ENCODE results near the gene ABLIM2.

Gene ABLIM2

GRCh38 chr4:8099981-8100464 is 58.6 kb downstream of the ABLIM2 start:
- DNase-seq, result no peak

GRCh38 chr4:8098506-8098905 is 60.1 kb downstream of the ABLIM2 start:
- no peak for DNase-seq

- no peak for DNase-seq
These were observed 60.8 kb downstream of the ABLIM2 start for GRCh38 chr4:8097721-8098345.

GRCh38 chr4:8097141-8097541 is 61.5 kb downstream of the ABLIM2 start:
- DNase-seq, result no peak

GRCh38 chr4:8096690-8097061 is 61.9 kb downstream of the ABLIM2 start:
- DNase-seq, result no peak

DNA sequence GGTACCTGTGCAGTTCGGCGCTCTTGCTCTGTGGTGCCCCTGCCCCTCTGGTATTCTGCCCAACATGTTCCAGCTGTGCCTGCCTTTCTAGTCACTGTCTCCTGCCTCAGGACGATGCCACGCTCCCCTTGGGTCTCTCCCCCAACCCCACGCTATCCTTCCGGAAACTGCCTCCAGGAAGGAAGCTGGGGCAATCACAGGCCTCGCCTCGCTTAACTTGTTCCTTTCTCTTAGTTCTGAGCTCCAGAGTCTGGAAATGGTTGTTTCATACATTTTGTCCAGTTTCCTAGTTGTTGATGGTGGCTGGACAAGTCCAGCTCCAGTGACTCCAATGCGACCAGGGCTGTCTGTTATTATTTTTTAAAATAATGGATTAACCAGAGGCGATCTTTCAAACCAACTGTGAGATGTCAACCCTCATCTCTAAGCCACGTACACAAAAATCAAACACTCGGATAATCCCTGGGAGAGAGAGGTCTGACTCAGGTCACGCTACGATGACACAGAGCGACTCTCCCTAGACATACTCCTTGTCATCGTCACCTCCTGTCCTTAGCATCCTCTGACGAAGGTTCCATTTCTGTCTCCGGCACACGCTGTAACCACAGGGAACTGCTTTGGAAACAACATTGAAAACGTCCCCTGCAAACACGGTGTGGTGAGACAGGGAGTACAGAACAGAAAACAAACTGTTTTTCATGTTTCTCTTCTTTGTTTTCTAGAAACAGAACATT is 62.5 kb downstream of the ABLIM2 start:
- no peak for DNase-seq

DNA sequence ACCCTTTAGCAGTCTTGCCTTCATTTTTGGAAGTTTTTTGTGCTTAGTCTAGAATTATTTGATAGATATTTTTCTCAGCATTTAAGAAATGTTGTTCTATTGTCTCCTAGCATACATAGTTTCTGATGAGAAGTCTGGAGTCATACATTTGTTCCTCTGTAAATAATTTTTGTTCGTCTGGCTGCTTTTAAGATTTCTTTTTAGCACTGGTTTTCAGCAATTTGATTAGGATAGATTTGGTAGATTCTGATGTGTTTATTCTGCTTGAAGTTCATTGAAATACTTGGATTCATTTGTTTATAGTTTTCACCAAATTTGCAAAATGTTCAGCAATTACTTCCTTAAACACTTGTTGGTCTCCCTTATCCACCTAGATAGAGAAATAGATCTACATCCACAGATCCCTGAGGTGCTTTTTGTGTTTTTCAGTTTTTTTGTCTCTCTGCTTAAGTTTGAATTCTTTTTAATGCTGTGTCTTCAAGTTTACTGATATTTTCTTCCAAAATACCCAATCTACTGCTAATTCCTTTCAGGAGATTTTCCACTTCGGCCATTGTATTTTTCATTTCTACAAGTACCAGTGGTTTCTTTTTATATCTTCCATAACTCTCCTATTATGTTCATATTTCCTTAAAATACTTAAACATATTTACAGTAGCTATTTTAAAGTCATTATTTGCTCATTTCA is 64.9 kb downstream of the ABLIM2 start:
- DNase-seq, result no peak

GRCh38 chr4:8092282-8092681 is 66.3 kb downstream of the ABLIM2 start:
- DNase-seq, result no peak

DNA sequence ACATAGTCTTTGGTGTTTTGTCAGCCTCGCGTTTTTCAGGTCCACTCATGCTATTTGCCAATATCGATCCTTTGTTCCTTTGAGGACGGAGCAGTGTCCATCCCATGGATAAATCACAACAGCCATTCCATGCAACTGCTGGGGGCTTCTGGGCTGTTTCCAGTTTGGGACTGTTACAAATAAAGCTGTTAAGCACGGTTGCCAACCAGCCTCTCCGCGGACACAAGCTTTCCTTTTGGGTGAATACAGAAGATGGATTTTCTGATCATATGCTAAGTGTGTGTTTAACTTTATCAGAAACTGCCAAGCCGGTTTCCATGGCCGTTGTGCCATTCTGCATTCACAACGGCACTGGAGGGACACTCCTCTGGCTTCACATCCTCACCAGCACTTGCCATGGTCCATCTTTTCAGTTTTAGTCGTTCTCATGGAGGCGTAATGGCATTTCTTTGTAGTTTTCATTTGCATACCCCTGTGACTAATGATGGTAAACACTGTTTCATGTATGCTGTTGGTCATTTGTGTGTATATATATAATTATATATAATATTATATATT is 67.8 kb downstream of the ABLIM2 start:
- no peak for DNase-seq

DNA sequence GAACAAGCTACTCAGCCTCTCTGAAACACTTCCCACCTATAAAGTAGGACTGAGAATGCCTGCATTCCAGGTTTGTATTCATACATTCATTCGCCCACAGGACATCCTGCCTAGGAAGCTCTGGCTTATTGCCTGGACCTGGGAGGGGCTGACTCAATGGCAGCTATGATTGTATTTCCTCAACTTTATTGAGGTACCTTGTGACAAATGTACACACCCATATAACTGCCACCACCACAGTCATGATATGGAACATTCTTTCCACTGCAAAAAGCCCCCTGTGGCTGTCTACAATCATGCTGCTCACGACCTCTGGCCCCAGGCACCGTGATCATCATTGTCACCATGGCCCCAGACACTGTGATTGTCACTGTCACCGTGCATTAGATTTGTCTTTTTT is 68.3 kb downstream of the ABLIM2 start:
- no peak for DNase-seq

DNA sequence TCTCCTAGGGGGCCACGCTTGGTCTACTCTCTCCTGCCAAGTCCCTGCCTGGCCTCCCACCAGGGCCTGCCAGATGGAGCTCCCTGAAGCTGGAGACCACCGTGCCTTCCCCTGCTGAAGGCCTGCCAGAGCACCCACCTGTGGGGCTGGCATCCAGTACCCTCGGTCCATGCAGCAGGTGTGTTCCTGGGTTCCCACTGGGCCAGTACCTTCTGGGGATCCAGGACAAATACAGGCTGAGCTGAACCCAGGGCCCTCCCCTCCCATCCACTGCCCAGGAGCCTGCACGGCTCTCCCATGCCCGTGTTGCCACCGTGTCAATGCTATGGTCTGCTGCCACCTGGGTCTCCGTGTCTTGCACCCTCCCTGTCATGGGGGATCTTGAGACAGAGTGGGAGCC is 68.8 kb downstream of the ABLIM2 start:
- DNase-seq, result no peak

DNA sequence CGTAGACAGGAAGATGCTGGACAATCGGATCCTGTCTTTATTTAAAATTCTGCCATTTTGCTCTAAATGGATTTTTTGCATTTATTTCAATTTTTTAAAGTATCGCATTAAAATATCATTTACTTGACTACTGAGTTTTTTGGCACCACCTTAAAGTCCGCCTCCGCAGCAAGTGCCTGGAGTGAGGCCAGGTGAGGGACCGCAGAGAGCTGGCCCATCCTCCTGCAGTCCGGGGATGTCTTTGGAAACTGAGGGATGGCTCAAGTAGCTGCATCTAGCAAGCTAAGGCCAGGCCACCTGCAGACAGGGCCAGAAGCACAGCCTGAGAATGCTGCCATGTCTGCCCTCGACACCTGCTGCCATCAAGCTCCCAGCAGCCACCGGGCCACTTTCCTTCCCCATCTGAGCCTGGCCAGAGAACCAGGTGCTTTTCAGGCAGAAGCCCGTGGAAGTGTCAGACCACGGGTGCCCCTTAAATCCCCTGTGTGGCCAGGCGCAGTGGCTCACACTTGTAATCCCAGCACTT is 69.6 kb downstream of the ABLIM2 start:
- no peak for DNase-seq

GRCh38 chr4:8087921-8088495 is 70.6 kb downstream of the ABLIM2 start:
- DNase-seq, result no peak

DNA sequence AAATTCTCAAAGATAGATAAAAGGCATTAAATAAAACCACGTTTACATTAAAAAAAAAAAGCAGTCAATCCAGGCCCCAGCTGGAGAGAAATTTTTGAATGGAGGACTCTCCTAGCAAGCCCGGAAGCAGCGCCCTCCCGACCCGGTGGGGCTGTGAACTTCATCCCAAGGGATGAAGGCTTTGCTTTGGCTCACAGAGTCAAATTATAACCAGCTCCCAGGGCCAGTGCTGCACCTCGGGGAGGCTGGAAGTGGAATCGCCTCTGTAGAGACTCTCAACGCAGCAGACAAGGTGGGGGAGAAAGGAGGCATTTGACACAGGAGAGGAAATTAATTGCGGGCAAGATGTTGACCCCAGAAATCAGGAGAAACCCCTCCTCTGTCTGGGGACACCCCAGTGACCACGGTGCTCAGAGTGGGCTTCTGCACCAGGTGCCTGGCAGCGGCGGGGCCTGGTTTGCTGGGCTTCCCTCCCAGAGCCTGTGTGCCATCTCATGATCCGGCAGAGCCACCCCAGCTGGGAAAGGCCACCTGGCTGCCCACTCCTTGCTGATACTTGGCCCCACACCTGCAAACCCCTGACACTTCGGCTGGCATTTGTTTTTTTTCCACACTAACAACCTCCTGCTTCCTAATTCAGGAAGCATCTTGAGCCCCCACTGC is 71.7 kb downstream of the ABLIM2 start:
- DNase-seq, result no peak

GRCh38 chr4:8085491-8086117 is 73.0 kb downstream of the ABLIM2 start:
- no peak for DNase-seq

- DNase-seq, result no peak
These were observed 73.7 kb downstream of the ABLIM2 start for GRCh38 chr4:8084712-8085490.

DNA sequence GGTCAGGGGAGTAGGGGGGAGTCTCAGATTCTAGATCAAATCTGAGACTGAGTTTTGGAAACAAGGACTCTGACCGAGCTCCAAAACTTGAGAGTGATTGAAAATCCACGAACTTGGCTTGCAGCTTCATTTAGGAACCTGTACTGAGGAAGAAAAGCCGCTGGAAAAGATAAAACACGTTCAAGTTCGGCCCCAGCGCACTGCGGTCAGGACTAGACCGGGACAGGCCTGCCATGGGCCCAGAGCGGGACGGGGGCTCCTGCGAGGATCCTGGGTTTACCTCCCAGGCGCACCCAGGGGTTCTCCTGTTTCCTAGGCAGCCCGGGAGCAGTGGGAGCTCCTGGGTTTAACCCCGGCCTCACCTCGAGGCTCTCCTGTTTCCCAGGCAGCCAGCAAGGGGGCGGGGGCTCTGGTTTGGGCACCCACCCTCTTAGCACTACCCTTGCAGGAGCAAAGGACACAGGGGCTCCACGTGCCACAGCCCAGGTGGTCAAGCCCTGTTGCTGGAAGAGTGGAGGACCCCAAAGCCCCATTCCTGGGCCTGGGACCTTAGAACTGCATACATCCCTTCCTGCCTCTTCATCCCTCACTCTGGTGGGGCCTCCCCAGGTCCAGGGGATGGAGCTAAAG is 74.5 kb downstream of the ABLIM2 start:
- DNase-seq, result no peak

GRCh38 chr4:8083086-8083825 is 75.4 kb downstream of the ABLIM2 start:
- DNase-seq, result no peak

- DNase-seq, result no peak
These were observed 76.0 kb downstream of the ABLIM2 start for GRCh38 chr4:8082517-8083055.
